RWPE1 (cell line): ENCODE measurements around the gene APMAP.

Experiments used
- CTCF ChIA-PET: fragments of 350-600 bp; sonication (Branson Sonifier 250); formaldehyde crosslinking; extraction: SDS; loops from one replicate; lab custom pipeline; 2021; lab: Yijun Ruan, JAX
- POLR2A ChIA-PET: fragments of 400-600 bp; formaldehyde crosslinking; extraction: SDS; loops from one replicate; lab custom pipeline; 2020; ENCODE audit warnings: antibody characterized with exemption; ENCODE audit not compliant: low non-redundant PET; lab: Yijun Ruan, JAX
- DNase-seq: peaks from one replicate; pipeline ENCODE4 v3.0.0; 2012; ENCODE audit warnings: low spot score
- H3K27ac ChIP-seq: fragments of 450-650 bp; 2 replicates; pipeline ENCODE4 v1.5.1; 2017
- TF ChIP-seq, protein P1 (sequence below): fragments of 450-650 bp; conservative IDR thresholded peaks from 2 replicates; pipeline ENCODE4 v1.5.1; 2017; ENCODE audit warnings: low read depth, mild to moderate bottlenecking

Gene APMAP

GRCh38 chr20:24938498-24938897 is 54.1 kb downstream of the APMAP start:
- no peak overlapping the region for H3K27ac ChIP-seq
- CTCF ChIA-PET = no interaction called here
- POLR2A ChIA-PET = interaction anchor here (0.7 kb wide), 1 partner anchor 16 kb away, joined by 3 read pairs; no protein-coding TSS in a partner anchor
- TF ChIP-seq, protein P1, sequence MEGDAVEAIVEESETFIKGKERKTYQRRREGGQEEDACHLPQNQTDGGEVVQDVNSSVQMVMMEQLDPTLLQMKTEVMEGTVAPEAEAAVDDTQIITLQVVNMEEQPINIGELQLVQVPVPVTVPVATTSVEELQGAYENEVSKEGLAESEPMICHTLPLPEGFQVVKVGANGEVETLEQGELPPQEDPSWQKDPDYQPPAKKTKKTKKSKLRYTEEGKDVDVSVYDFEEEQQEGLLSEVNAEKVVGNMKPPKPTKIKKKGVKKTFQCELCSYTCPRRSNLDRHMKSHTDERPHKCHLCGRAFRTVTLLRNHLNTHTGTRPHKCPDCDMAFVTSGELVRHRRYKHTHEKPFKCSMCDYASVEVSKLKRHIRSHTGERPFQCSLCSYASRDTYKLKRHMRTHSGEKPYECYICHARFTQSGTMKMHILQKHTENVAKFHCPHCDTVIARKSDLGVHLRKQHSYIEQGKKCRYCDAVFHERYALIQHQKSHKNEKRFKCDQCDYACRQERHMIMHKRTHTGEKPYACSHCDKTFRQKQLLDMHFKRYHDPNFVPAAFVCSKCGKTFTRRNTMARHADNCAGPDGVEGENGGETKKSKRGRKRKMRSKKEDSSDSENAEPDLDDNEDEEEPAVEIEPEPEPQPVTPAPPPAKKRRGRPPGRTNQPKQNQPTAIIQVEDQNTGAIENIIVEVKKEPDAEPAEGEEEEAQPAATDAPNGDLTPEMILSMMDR = no peak
- DNase-seq = no peak

- TF ChIP-seq, protein P1 = no peak
- ChIA-PET CTCF (no interaction called here), POLR2A (interaction anchor here (0.7 kb wide), 1 partner anchor 17 kb away, joined by 3 read pairs; no protein-coding TSS in a partner anchor)
- H3K27ac ChIP-seq = no peak overlapping the region
- no peak for DNase-seq
Observed at GRCh38 chr20:24937579-24937978, 55.0 kb downstream of the APMAP start.

GRCh38 chr20:24936526-24937407 is 55.8 kb downstream of the APMAP start:
- DNase-seq = no peak
- CTCF ChIA-PET = no interaction called here

GRCh38 chr20:24935766-24936525 is 56.6 kb downstream of the APMAP start:
- no peak overlapping the region for H3K27ac ChIP-seq
- ChIA-PET CTCF (no interaction called here), POLR2A (no interaction called here)
- TF ChIP-seq, protein P1 = no peak
- DNase-seq = no peak

More at GRCh38 chr20:24936526-24937407, 55.8 kb downstream of the APMAP start:
- POLR2A ChIA-PET = no interaction called here
- no peak overlapping the region for H3K27ac ChIP-seq
- TF ChIP-seq, protein P1 = no peak

GRCh38 chr20:24935140-24935539 is 57.4 kb downstream of the APMAP start:
- ChIA-PET POLR2A (no interaction called here), CTCF (interaction anchor here (0.6 kb wide), 1 partner anchor 487 kb away, joined by 3 read pairs; no protein-coding TSS in a partner anchor)
- H3K27ac ChIP-seq = no peak overlapping the region
- TF ChIP-seq, protein P1 = no peak
- no peak for DNase-seq

DNA sequence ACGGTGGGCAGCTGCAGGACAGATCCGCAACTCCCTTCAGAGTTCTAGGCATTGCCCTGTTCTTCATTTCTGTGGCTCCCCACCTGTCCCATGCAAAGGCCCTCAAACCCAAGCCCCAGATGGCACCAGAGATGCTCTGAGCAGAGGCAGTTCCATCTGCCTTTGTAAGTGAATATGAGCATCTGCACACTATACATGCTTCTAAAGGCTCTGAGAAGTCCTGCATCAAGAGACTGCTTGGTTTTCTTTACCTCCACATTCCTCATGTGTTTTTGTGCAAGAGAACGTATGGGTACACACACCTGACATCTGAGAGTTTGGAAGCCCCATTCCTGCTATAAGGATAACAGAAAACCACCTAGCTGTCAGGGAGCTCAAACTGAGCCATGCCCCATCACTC is 57.8 kb downstream of the APMAP start:
- DNase-seq = no peak
- TF ChIP-seq, protein P1 = no peak
- no peak overlapping the region for H3K27ac ChIP-seq
- ChIA-PET CTCF (interaction anchor here (0.6 to 1.5 kb wide), 2 partner anchors 17 to 488 kb away, joined by 3 to 4 read pairs; no protein-coding TSS in a partner anchor), POLR2A (no interaction called here)
